ENCODE results near the gene CDYL.

CDYL gene

DNA sequence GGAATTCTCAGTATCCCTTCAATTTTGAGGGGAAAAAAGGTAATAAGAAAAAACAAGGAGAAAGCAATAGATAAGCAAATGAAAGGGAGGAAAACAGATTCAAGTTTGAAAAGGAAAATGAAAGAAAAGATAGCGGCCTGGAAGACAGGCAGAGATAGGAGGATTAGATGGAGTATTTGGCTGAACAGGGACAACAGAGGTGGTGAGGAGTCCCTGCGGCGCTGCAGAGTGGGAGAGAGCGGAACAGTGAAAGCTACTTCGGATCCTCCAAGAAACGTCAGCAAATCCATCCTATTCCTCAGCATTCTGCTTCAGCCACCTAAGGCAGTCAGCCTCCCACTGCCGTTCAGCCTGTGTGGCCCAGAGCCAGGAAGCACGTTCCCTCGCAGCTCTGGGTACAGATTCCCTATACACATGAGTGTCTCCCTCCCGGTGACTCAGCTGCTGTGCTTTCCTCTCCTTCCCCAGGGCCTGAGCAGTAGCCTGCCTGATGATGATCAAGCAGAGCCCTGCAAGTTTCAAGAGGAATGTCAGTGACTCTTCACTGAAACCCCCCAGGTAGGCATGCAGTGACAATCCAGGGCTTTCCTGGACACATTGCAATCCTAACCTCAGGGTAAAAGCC, 43.4 kb upstream of the CDYL start:
- no peak overlapping the region for H3K4me3 ChIP-seq (ENCODE audit: low read depth, low read length)
- no peak for TF ChIP-seq CTCF (IDR thresholded peaks at IDR 0.05; ENCODE audit: borderline replicate concordance, insufficient read depth, low read depth, low read length)

- no peak for TF ChIP-seq CTCF (IDR thresholded peaks at IDR 0.05; ENCODE audit: borderline replicate concordance, insufficient read depth, low read depth, low read length)
Observed at GRCh38 chr6:4736371-4736873, 39.8 kb upstream of the CDYL start.

GRCh38 chr6:4740032-4740431, 36.2 kb upstream of the CDYL start:
- no peak for TF ChIP-seq CTCF (IDR thresholded peaks at IDR 0.05; ENCODE audit: borderline replicate concordance, insufficient read depth, low read depth, low read length)

More at GRCh38 chr6:4736371-4736873, 39.8 kb upstream of the CDYL start:
- H3K4me3 ChIP-seq (ENCODE audit: low read depth, low read length) = no peak overlapping the region

GRCh38 chr6:4743062-4743461, 33.1 kb upstream of the CDYL start:
- TF ChIP-seq CTCF (IDR thresholded peaks at IDR 0.05; ENCODE audit: borderline replicate concordance, insufficient read depth, low read depth, low read length) = no peak
- no peak overlapping the region for H3K4me3 ChIP-seq (ENCODE audit: low read depth, low read length)

More at GRCh38 chr6:4740032-4740431, 36.2 kb upstream of the CDYL start:
- H3K4me3 ChIP-seq (ENCODE audit: low read depth, low read length) = no peak overlapping the region

- no peak for TF ChIP-seq CTCF (IDR thresholded peaks at IDR 0.05; ENCODE audit: borderline replicate concordance, insufficient read depth, low read depth, low read length)
- H3K4me3 ChIP-seq (ENCODE audit: low read depth, low read length) = no peak overlapping the region
Observed at GRCh38 chr6:4743926-4744325, 32.3 kb upstream of the CDYL start.

DNA sequence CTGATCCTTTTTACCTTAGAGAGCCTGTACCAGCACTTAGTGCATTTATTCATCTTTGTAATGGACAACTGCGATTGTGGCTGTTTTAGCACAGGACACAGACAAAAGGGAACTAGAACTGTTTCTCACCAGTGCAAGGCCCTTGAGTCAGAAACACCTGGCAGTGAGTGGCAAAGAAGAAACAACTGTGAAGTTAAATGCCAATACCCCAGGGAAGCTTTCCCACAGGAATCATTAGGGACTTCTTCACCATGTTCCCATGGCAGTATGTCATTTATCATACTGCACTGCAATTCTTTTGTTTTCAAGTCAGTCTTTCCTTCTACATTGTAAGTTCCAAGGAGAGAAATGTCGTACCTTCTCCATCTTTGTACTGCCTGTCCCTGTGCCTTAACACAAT, 28.6 kb upstream of the CDYL start:
- no peak for TF ChIP-seq CTCF (IDR thresholded peaks at IDR 0.05; ENCODE audit: borderline replicate concordance, insufficient read depth, low read depth, low read length)
- no peak overlapping the region for H3K4me3 ChIP-seq (ENCODE audit: low read depth, low read length)

DNA sequence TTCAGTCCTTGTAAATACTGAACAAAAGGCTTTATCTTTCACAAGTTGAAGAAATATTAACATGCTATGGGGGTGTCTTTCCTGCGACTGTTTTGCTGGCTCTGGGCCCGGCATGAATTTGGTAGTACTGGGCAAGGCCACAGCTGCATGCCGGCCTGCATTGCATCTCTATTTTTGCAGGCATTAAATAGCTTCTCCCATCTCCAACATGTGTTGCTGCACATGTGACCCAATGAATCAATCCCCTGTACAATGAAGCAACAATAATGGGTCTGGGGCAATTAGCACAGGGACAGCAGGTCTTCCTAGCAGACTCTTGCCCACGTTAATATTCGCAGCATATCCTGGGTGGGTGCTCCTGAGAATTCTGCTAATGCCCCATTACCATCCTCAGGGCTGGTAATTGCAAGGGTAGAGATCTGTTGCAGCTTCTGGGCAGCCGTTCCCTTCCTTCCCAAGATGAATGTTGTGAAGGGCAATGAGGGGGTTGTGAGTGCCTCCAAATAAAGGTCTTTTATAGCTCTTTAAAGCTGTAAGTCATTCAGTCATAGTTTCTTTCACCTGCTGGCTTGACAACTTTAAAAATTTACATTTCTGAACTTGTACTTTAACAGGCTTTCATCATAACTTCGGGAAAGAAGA, 24.3 kb upstream of the CDYL start:
- H3K4me3 ChIP-seq (ENCODE audit: low read depth, low read length) = no peak overlapping the region
- no peak for TF ChIP-seq CTCF (IDR thresholded peaks at IDR 0.05; ENCODE audit: borderline replicate concordance, insufficient read depth, low read depth, low read length)
